HG02973 (cell line): Measurements from ENCODE around the gene FNDC8.
"Not testable (repeated sequence)": the region's sequence is repeated elsewhere in the genome, so short reads cannot be mapped to it uniquely, and the experiment has no call there.

Source experiments
- ATAC-seq: cut with Tn5 transposase; IDR thresholded peaks from one replicate; pipeline ENCODE4 v1.9.1; 2021; ENCODE audit warnings: moderate library complexity; ENCODE audit not compliant: unreplicated experiment

FNDC8 gene

DNA sequence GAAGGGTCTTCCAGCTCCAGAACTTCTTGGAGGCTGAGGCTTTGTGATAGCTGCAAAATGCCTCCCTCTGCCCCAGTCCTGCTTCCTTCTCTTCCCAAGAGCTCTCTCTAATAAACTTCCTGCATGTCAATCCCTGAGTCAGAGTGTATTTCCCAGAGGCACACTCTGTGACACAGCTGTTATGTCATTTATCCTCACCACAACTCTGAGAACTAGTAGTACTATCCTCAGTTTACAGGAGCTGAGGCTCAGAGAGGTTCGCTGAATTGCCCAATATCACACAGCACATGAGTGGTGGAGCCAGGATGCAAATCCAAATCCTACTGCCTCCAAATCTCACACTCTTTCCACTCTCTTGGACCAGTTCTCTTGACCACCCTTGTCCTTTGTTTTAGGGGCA is 46.3 kb downstream of the FNDC8 start:
- no peak for ATAC-seq

- no peak for ATAC-seq
These were observed 48.5 kb downstream of the FNDC8 start for GRCh38 chr17:35169835-35170363.

GRCh38 chr17:35170968-35171771 is 49.8 kb downstream of the FNDC8 start:
- no peak for ATAC-seq

- no peak for ATAC-seq
These were observed 50.4 kb downstream of the FNDC8 start for GRCh38 chr17:35171834-35172233.

- not testable (repeated sequence) for ATAC-seq
These were observed 50.9 kb downstream of the FNDC8 start for GRCh38 chr17:35172321-35172720.

GRCh38 chr17:35174835-35175334 is 53.5 kb downstream of the FNDC8 start:
- no peak for ATAC-seq

- no peak for ATAC-seq
These were observed 54.4 kb downstream of the FNDC8 start for GRCh38 chr17:35175638-35176415.

DNA sequence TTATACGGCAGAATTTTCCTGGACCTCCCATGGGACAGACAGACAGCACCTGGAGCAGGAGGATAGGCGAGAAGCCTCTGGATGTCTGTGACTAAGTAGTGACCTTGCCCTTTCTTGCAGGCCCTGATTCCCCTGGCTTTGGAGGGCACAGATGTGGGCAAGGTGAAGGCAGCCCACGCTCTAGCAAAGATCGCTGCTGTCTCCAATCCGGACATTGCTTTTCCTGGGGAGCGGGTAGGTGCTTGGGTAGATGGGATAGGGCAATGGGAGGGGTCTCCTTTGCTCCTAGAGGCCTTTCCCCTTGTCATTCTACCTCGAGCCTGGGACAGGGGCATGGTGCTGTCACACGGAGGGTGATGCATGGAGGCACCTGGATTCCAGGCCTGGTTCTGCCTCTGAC is 55.5 kb downstream of the FNDC8 start:
- ATAC-seq, result no peak

DNA sequence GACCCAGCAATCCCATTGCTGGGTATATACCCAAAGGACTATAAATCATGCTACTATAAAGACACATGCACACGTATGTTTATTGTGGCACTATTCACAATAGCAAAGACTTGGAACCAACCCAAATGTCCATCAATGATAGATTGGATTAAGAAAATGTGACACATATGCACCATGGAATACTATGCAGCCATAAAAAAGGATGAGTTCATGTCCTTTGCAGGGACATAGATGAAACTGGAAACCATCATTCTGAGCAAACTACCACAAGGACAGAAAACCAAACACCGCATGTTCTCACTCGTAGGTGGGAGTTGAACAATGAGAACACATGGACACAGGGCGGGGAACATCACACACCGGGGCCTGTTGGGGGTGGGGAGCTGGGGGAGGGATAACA is 58.0 kb downstream of the FNDC8 start:
- ATAC-seq, result not testable (repeated sequence)
